Fibroblast of skin of scalp (primary cell): ENCODE measurements around the gene ASAP2.

ENCODE experiments used
- DNase-seq: peaks from one replicate; pipeline ENCODE4 v3.0.0-alpha.2; 2013

Gene ASAP2

DNA sequence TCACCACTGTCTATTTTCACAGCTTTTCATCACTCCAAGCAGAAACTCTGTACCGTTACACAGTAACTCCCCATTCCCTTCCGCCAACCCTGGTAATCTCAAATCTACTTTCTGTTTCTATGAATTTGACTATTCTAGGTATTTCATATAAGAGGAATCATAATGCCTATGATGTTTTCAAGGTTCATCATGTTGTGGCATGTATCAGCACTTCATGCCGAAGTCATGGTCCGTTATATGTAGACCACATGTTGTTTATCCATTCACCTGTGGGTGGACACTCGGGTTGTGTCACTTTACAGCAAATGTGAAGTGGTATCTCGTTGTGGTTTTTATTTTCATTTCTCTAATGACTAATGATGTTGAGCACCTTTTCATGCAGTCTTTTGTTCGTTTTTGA lies 238.5 kb downstream of the ASAP2 start:
- no peak for DNase-seq

DNA sequence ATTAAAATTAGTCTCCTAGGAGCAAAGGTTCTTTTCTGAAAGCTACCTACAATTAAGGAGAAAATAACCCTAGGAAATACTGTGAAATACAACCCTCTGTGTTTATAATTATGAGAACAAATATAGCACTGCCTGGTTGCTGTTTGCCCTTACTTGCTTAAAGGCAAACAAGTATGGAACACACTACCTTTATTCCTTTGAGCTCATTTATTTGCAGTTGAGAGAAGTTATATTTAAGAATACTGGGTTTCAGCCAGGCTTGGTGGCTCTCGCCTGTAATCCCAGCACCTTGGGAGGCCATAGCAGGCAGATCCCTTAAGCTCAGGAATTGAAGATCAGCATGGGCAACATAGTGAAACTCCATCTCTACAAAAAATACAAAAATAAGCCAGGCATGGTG lies 244.6 kb downstream of the ASAP2 start:
- no peak for DNase-seq
